K562 (cell line): ENCODE results near the gene ALG1. TPM values are rescaled to one million over a fixed set of nuclear protein-coding genes. Genes with fewer than 3 reads are reported as not detected.

Source experiments
- FOS ChIP-seq: IDR thresholded peaks from 3 replicates; pipeline ENCODE4 v1.6.1; 2011; ENCODE audit not compliant: insufficient read length; ENCODE audit errors: extremely low read depth
- RAD21 ChIP-seq, 2 experiments: fragments of 250-450 bp in 1 of 2; fragments of 450-650 bp in 1 of 2; sonication (Bioruptor Pico) in 1 of 2; formaldehyde crosslinking in 1 of 2; IDR thresholded peaks in 1 of 2; conservative IDR thresholded peaks in 1 of 2; 2 replicates each; pipeline versions ENCODE4 v1.4.0 to v1.8.0; 2020 to 2022; ENCODE audit warnings: mild to moderate bottlenecking in 2 of 2, moderate library complexity in 1 of 2
- ZNF12 ChIP-seq: sonication (generic); formaldehyde crosslinking; IDR thresholded peaks from 2 replicates; pipeline ENCODE4 v1.4.0; 2020; ENCODE audit warnings: mild to moderate bottlenecking, missing genetic modification reagents
- ZNF57 ChIP-seq: fragments of 450-650 bp; formaldehyde crosslinking; IDR thresholded peaks from 2 replicates; pipeline ENCODE4 v1.4.0; 2020; ENCODE audit warnings: mild to moderate bottlenecking, moderate library complexity
- polyA plus RNA-seq, 8 experiments: library from polyadenylated mRNA; depleted of rRNA in 4 of 8; stranded (reverse) in 5 of 8; unstranded in 3 of 8; fragments of >200 nt; fragmentation: Nextera tagmentation in 2 of 8; fragmentation: Illumina TruSeq in 1 of 8; extraction: Ambion mirVana in 2 of 8; extraction: Trizol in 1 of 8; gene quantifications; 2 replicates each; pipeline versions ENCODE4 v1.2.1 to v1.2.3, GENCODE V29; 2011 to 2014; ENCODE audit warnings: inconsistent platforms in 1 of 8, missing spikeins in 1 of 8
- total RNA-seq, 7 experiments: library from RNA; depleted of rRNA in 6 of 7; stranded (reverse); fragments of >200 nt in 6 of 7; fragmentation: Illumina TruSeq in 2 of 7; extraction: Trizol in 2 of 7; gene quantifications; 2 replicates each; pipeline versions ENCODE4 v1.2.1 to v1.2.3, GENCODE V29; 2011 to 2021; ENCODE audit warnings: low replicate concordance in 1 of 7
- TF ChIP-seq, protein P1 (sequence below): fragments of 450-650 bp; IDR thresholded peaks from 2 replicates; pipeline ENCODE4 v1.6.1; 2016; ENCODE audit warnings: low read depth
- TF ChIP-seq, protein P2 (sequence below): fragments of 250-450 bp; sonication (Bioruptor Pico); IDR thresholded peaks from 2 replicates; pipeline ENCODE4 v1.8.0; 2021; ENCODE audit warnings: borderline replicate concordance, mild to moderate bottlenecking, moderate library complexity; ENCODE audit not compliant: poor library complexity, severe bottlenecking

Gene ALG1
- total and polyA plus RNA-seq, 9 of the 15 experiments (the other 6 are each of a cell fraction or from before 2014, with no cell fraction given), result 1.1 to 26.4 (median 18.3) TPM

DNA sequence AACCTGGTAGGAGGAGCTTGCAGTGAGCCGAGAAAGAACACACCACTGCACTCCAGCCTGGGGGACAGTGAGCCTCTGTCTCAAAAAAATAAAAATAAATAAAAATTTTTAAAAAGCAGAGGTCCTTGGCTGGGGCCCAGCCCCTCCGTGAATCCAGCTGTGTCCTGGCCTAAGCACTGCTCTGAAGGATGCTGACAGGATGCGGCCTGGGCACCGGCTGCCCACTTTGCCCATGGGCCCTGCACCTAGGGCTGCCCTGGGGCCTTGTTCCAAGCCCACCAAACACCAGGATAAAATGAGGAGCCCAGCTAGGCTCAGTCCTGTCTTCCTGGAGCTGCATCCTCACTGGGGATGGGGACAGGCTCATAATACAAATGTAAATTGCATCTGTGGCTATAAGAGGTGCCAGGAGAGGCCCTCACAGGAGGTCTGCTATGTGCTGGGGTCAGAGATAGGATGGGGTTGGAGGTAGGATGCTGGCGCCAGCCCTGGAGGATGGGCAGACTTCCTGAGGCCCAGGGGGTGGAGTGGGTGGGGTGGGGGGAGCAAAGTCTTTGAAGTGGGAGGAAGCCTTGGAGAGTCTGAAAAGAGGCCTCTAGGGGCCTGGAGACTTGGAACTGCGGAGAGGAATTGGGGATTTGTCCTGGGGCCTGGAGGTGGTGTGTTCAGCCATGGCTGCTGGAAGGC lies 12.1 kb upstream of the ALG1 start (continued):
- TF ChIP-seq, protein P1, sequence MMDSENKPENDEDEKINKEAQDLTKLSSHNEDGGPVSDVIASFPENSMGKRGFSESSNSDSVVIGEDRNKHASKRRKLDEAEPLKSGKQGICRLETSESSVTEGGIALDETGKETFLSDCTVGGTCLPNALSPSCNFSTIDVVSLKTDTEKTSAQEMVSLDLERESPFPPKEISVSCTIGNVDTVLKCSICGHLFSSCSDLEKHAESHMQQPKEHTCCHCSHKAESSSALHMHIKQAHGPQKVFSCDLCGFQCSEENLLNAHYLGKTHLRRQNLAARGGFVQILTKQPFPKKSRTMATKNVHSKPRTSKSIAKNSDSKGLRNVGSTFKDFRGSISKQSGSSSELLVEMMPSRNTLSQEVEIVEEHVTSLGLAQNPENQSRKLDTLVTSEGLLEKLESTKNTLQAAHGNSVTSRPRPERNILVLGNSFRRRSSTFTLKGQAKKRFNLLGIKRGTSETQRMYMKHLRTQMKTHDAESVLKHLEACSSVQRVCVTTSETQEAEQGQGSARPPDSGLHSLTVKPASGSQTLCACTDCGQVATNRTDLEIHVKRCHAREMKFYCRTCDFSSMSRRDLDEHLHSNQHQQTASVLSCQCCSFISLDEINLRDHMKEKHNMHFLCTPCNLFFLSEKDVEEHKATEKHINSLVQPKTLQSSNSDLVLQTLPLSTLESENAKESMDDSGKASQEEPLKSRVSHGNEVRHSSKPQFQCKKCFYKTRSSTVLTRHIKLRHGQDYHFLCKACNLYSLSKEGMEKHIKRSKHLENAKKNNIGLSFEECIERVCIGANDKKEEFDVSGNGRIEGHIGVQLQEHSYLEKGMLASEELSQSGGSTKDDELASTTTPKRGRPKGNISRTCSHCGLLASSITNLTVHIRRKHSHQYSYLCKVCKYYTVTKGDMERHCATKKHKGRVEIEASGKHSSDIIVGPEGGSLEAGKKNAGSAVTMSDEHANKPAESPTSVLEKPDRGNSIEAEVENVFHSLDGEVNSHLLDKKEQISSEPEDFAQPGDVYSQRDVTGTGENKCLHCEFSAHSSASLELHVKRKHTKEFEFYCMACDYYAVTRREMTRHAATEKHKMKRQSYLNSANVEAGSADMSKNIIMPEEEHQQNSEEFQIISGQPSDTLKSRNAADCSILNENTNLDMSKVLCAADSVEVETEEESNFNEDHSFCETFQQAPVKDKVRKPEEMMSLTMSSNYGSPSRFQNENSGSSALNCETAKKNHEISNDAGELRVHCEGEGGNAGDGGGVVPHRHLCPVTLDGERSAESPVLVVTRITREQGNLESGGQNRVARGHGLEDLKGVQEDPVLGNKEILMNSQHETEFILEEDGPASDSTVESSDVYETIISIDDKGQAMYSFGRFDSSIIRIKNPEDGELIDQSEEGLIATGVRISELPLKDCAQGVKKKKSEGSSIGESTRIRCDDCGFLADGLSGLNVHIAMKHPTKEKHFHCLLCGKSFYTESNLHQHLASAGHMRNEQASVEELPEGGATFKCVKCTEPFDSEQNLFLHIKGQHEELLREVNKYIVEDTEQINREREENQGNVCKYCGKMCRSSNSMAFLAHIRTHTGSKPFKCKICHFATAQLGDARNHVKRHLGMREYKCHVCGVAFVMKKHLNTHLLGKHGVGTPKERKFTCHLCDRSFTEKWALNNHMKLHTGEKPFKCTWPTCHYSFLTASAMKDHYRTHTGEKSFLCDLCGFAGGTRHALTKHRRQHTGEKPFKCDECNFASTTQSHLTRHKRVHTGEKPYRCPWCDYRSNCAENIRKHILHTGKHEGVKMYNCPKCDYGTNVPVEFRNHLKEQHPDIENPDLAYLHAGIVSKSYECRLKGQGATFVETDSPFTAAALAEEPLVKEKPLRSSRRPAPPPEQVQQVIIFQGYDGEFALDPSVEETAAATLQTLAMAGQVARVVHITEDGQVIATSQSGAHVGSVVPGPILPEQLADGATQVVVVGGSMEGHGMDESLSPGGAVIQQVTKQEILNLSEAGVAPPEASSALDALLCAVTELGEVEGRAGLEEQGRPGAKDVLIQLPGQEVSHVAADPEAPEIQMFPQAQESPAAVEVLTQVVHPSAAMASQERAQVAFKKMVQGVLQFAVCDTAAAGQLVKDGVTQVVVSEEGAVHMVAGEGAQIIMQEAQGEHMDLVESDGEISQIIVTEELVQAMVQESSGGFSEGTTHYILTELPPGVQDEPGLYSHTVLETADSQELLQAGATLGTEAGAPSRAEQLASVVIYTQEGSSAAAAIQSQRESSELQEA, result no peak
- TF ChIP-seq ZNF57 (CRISPR knock-in tag) (no peak), RAD21 (CRISPR knock-in tag; conservative IDR thresholded peaks at IDR 0.05 in 1 of 2, IDR thresholded peaks at IDR 0.05 in 1 of 2) (no peak), ZNF12 (CRISPR knock-in tag) (no peak), FOS (no peak)
- TF ChIP-seq, protein P2, sequence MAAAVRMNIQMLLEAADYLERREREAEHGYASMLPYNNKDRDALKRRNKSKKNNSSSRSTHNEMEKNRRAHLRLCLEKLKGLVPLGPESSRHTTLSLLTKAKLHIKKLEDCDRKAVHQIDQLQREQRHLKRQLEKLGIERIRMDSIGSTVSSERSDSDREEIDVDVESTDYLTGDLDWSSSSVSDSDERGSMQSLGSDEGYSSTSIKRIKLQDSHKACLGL (CRISPR knock-in tag), result no peak
